ENCODE data around the gene PXMP4.

GRCh38 chr20:33709398-33709797 is 10.7 kb downstream of the PXMP4 start:
- TF ChIP-seq, protein P1, sequence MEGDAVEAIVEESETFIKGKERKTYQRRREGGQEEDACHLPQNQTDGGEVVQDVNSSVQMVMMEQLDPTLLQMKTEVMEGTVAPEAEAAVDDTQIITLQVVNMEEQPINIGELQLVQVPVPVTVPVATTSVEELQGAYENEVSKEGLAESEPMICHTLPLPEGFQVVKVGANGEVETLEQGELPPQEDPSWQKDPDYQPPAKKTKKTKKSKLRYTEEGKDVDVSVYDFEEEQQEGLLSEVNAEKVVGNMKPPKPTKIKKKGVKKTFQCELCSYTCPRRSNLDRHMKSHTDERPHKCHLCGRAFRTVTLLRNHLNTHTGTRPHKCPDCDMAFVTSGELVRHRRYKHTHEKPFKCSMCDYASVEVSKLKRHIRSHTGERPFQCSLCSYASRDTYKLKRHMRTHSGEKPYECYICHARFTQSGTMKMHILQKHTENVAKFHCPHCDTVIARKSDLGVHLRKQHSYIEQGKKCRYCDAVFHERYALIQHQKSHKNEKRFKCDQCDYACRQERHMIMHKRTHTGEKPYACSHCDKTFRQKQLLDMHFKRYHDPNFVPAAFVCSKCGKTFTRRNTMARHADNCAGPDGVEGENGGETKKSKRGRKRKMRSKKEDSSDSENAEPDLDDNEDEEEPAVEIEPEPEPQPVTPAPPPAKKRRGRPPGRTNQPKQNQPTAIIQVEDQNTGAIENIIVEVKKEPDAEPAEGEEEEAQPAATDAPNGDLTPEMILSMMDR (IDR thresholded peaks at IDR 0.05) = no peak
- TF ChIP-seq POLR2A (IDR thresholded peaks at IDR 0.05) = no peak

Measured in esophagus squamous epithelium (tissue), 4 donors.